C4-2B (cell line): ENCODE results near the gene OLFML2A.

Experiments
- CTCF ChIP-seq: fragments of 450-650 bp; conservative IDR thresholded peaks from 2 replicates; pipeline ENCODE4 v1.5.1; 2017; ENCODE audit warnings: mild to moderate bottlenecking
- ZFX ChIP-seq: fragments of 450-650 bp; IDR thresholded peaks from 2 replicates; pipeline ENCODE4 v1.6.1; 2017

- no peak for TF ChIP-seq CTCF
- no peak for TF ChIP-seq ZFX
Measured at GRCh38 chr9:124858330-124859046, 81.6 kb downstream of the OLFML2A start.
